K562 (cell line): ENCODE results near the gene NBEAL2.

ENCODE experiments used
- CEBPB ChIP-seq: fragments of 450-650 bp; IDR thresholded peaks from 2 replicates; pipeline ENCODE4 v1.6.1; 2016; ENCODE audit warnings: missing genetic modification characterization, missing compliant biosample characterization
- PHF20 ChIP-seq: fragments of 450-650 bp; IDR thresholded peaks from 2 replicates; pipeline ENCODE4 v1.6.1; 2018; ENCODE audit not compliant: partially characterized antibody
- POLR2A ChIP-seq: fragments of 450-650 bp; conservative IDR thresholded peaks from 2 replicates; pipeline ENCODE4 v1.6.1; 2016
- POLR2AphosphoS5 ChIP-seq: IDR thresholded peaks from 2 replicates; pipeline ENCODE4 v1.6.1; 2011; ENCODE audit warnings: mild to moderate bottlenecking, low read depth, low read length, moderate library complexity; ENCODE audit not compliant: control insufficient read depth, insufficient read depth
- SPI1 ChIP-seq: IDR thresholded peaks from 2 replicates; pipeline ENCODE4 v1.6.1; 2011; ENCODE audit warnings: low read depth, low read length, control low read depth, borderline replicate concordance

DNA sequence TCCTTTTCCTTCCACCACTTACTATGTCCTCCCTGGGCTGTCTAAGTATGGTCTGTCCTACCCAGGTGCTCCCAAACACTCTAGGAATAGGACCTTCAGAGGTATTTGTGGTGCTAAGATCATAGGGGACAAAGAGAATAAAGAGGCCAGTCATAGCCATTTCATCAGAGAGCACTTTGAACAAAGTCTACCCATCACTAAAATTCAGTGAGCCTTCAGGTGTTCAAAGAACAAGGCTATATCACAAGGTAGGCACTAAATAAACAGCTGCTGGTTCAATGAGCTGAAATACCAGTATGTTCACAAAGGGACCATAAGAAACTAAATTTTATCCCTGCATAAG is 38.8 kb downstream of the NBEAL2 start:
- TF ChIP-seq CEBPB, result no peak
- TF ChIP-seq POLR2A, result no peak
- TF ChIP-seq SPI1, result no peak
- TF ChIP-seq POLR2AphosphoS5, result no peak
- TF ChIP-seq PHF20, result no peak
